Aorta (tissue), 5 donors: ENCODE data around the gene ALOX12B. TPM values are rescaled to one million over a fixed set of nuclear protein-coding genes. Genes with fewer than 3 reads are reported as not detected.
"Not testable (repeated sequence)": the region's sequence is repeated elsewhere in the genome, so short reads cannot be mapped to it uniquely, and the experiment has no call there.

Source experiments
- ATAC-seq: fragments of 200-7000 bp; cut with Tn5 transposase; one replicate; pipeline ENCODE4 v1.9.1; 2022; ENCODE audit warnings: moderate library complexity; ENCODE audit not compliant: low FRiP score
- DNase-seq, 2 donors: peaks; one replicate each; pipeline ENCODE4 v3.0.0-alpha.2; 2020
- H3K27ac ChIP-seq, 2 donors: one replicate each; pipeline ENCODE4 v1.5.1; 2013; ENCODE audit warnings: low read length in 2 of 2, mild to moderate bottlenecking in 2 of 2, moderate library complexity in 2 of 2, control low read depth in 1 of 2, inconsistent platforms in 1 of 2, low read depth in 1 of 2
- H3K27me3 ChIP-seq, 2 donors: one replicate each; pipeline ENCODE4 v1.6.1; 2013; ENCODE audit warnings: control low read depth in 1 of 2, low read length in 1 of 2, mild to moderate bottlenecking in 1 of 2, moderate library complexity in 1 of 2; ENCODE audit not compliant: insufficient read depth in 2 of 2, control insufficient read depth in 1 of 2
- H3K36me3 ChIP-seq, 2 donors: one replicate each; pipeline ENCODE4 v1.6.1; 2013; ENCODE audit warnings: control low read depth in 1 of 2, low read length in 1 of 2, mild to moderate bottlenecking in 1 of 2; ENCODE audit not compliant: insufficient read depth in 2 of 2, control insufficient read depth in 1 of 2
- H3K4me1 ChIP-seq, 2 donors: one replicate each; pipeline ENCODE4 v1.6.1; 2013; ENCODE audit warnings: low read length in 2 of 2, control low read depth in 1 of 2, mild to moderate bottlenecking in 1 of 2, moderate library complexity in 1 of 2; ENCODE audit not compliant: insufficient read depth in 2 of 2, control insufficient read depth in 1 of 2
- H3K4me3 ChIP-seq, 2 donors: one replicate each; pipeline ENCODE4 v1.5.1; 2013; ENCODE audit warnings: low read length in 2 of 2, control low read depth in 1 of 2, mild to moderate bottlenecking in 1 of 2
- H3K9me3 ChIP-seq: one replicate; pipeline ENCODE4 v1.6.1; 2013; ENCODE audit warnings: mild to moderate bottlenecking, low read length; ENCODE audit not compliant: control insufficient read depth
- WGBS, 2 donors: extraction: QIAGEN DNeasy Blood & Tissue Kit; methylation state at CpG; one replicate each; pipeline ENCODE4 v1.1.7; 2013; 5-methylcytosine and 5-hydroxymethylcytosine counted together
- intact Hi-C, 2 donors: fragments of 100-400 bp; cut with DNase I; formaldehyde crosslinking; loops; one replicate each; pipeline versions ENCODE4 v1.14.2 to v1.15.0; 2022
- polyA plus RNA-seq, 2 donors: library from polyadenylated mRNA; stranded (reverse); fragments of 200-250 nt; gene quantifications; one replicate each; pipeline ENCODE4 v1.2.3, GENCODE V29; 2013
- total RNA-seq, 2 donors: library from RNA; stranded (reverse); fragmentation: NEBNext Ultra II Directional; extraction: Animal tissue kit (Norgen Biotek cat#: 25700); gene quantifications; one replicate each; pipeline ENCODE4 v1.2.1, GENCODE V29; 2021
- donor health status: healthy with polysubstance abuse.
- donor health status: Bipolar disorder and iron deficiency.
- donor health status: DM: no; HTN: no; CAD: no.
- donor health status: DM: no; HTN: no; CAD: no.
- donor health status: DM: yes; HTN: yes; CAD: no.

Gene ALOX12B
- total and polyA plus RNA-seq, 4 donors, result 0.25 TPM; not detected in 3

DNA sequence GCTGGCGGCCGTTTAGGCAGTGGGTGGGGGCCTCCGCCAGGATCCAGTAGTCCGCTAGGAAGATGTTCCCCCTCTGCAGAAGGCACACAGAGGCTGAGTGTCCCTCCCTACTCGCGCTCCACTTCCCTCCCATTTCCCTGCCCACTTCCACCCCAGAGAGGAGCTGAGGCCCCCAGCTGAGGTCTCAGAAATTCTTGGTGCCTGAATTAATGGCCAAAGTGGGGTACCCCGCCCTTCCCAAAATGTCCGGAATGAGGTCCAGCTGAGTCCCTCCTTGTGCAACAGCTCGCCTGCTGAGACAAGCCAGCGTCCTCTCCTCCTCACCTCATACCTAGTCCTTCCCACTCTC, 22.9 kb upstream of the ALOX12B start:
- intact Hi-C loops, result loop anchor here in 1 of 2 donors (10.0 kb wide), 1 partner anchor 46 kb away; no protein-coding TSS in a partner anchor
- Histone ChIP-seq H3K27me3 (peaks cover 0 to 4% of the 10 kb centered on the region in 2 donors), H3K4me3 (no peak overlapping the region), H3K27ac (no peak overlapping the region), H3K4me1 (no peaks in the 10 kb centered on the region), H3K36me3 (no peaks in the 10 kb centered on the region), H3K9me3 (no peaks in the 10 kb centered on the region)
- DNase-seq, result no peak
- no peak for ATAC-seq
- WGBS, 2 donors, result 30 to 34% methylated on average over 10 of the region's 10 CpGs

DNA sequence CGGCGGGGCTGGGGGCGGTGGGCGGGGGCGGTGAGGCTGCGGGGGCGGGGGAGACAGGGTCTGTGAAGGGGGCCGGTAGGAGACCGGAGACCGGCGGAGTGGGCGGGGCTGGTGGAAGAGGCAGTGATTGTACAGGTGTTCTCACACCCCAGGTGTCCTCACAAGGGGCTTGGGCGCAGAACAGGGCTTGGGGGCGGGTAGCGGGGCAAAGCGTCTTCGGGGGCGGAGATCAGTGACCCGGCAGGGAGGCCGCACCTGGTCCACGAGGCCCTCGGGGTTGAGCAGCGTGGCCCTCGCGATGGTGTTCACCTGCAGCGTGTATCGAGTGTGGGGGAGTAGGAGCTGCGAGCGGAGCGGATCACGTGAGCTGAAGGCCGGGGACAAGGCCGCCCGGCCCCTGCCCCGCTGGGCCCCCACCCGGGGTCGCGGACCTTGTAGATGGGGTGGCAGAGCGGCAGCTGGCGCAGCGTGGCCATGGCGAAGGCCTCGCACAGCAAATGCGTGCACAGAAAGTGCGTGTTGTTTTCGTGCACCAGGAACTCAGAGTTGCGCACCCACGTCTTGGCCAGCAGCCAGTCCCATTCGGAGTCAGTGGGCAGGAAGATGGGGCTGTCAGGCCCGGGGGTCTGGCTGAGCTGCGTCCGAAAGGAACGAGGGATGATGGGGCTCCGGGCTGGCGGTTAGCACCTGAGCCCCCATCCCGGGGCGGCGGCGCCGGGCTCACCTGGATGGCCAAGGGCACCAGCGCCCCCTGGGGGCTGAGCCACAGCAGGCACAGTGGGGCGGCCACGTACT, 22.3 kb upstream of the ALOX12B start:
- H3K27me3 ChIP-seq, result peaks cover 0 to 4% of the 10 kb centered on the region in 2 donors
- 8 to 9% methylated on average over 58 to 63 of the region's 63 CpGs for WGBS, 2 donors
- H3K9me3 ChIP-seq, result no peaks in the 10 kb centered on the region
- H3K4me3 ChIP-seq, result no peak overlapping the region
- DNase-seq (peak; percentile 69 to 86), ATAC-seq (peak; percentile 69)
- intact Hi-C loops, result loop anchor here in 1 of 2 donors (10.0 kb wide), 1 partner anchor 45 kb away; no protein-coding TSS in a partner anchor
- H3K4me1 ChIP-seq, result no peaks in the 10 kb centered on the region
- no peaks in the 10 kb centered on the region for H3K36me3 ChIP-seq
- no peak overlapping the region for H3K27ac ChIP-seq

DNA sequence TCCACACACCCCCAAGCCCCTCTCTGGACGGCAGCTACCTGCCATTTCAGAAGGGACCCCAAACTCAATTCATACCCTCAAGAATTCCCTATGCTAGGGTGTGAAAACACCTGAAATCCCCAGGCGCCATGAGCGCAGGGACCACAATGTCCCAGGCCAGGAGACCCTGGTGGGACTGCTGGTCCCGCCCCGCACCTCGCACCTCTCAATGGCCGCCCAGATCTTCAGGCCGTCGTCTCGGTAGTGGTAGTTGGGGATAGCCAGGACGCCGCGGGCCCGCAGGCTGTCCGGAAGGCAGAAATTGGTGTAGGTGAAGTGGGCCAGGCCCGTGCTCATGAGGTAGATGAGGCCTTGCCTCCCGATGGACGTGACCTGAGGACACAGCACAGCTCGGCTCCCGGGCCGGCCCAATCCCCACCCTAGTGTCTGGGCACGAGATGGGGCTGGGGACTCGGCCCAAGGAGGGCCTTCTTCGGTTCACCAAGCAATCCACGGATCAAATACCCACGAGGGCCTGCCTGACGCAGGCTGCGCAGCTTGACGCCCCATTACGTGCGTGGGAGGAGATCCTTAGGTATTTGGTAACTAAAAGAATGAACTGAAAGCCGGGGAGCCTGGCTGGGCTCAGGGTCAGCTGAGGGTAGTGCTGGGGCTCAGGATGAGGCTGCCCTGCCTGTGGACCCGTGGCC, 21.6 kb upstream of the ALOX12B start:
- intact Hi-C loops, result no loop called here
- H3K9me3 ChIP-seq, result no peaks in the 10 kb centered on the region
- no peaks in the 10 kb centered on the region for H3K36me3 ChIP-seq
- no peak overlapping the region for H3K27ac ChIP-seq
- H3K4me3 ChIP-seq, result no peak overlapping the region
- WGBS, 2 donors, result 83 to 84% methylated on average over 33 of the region's 33 CpGs
- no peaks in the 10 kb centered on the region for H3K4me1 ChIP-seq
- no peak for DNase-seq
- H3K27me3 ChIP-seq, result peaks cover 0 to 4% of the 10 kb centered on the region in 2 donors
- peak; percentile 24 for ATAC-seq

DNA sequence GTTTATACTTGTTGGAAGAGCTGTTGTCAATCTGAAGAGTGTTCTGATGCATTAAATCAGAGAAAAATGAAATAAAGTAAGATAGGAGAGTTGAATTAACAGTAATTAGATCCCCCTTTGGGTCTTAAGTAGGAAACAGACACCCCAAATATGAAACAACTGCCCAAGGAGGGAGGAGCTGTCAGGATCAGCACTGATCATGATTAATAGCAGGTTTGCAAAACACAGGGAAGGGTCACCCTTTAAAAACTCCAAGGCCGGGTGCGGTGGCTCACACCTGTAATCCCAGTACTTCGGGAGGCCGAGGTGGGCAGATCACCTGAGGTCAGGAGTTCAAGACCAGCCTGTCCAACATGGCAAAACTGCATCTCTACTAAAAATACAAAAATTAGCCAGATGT, 19.5 kb upstream of the ALOX12B start:
- H3K36me3 ChIP-seq, DNase-seq, ATAC-seq, intact Hi-C loops, H3K27ac ChIP-seq, H3K9me3 ChIP-seq, H3K4me3 ChIP-seq, H3K4me1 ChIP-seq, H3K27me3 ChIP-seq: not testable (repeated sequence)
- 89 to 93% methylated on average over 4 of the region's 4 CpGs for WGBS, 2 donors

DNA sequence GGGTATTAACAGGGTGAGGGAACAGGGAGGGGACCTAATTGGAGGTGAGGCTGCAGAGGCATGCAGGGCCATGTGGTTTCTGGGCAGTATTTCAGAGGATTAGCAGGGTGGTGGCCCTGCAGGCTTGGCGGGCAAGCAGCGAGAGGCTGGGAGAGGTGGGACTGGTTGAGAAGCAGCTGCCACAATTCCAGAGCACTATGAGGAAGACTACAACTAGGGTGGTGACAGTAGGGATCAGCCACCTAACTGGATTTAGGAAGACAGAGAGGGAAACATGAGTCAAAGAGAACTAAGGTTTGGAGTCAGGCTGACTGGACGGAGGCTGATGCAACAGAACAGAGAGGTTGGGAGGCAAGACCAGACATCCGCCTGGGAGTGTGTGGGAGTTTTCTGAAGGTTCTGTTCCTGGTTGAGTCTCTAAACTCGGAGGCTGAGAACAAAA, 18.5 kb upstream of the ALOX12B start:
- intact Hi-C loops, result no loop called here
- no peaks in the 10 kb centered on the region for H3K27me3 ChIP-seq
- H3K27ac ChIP-seq, result no peak overlapping the region
- ATAC-seq, result no peak
- no peaks in the 10 kb centered on the region for H3K9me3 ChIP-seq
- no peak for DNase-seq
- 74 to 77% methylated on average over 5 of the region's 5 CpGs for WGBS, 2 donors
- no peak overlapping the region for H3K4me3 ChIP-seq
- no peaks in the 10 kb centered on the region for H3K4me1 ChIP-seq
- no peaks in the 10 kb centered on the region for H3K36me3 ChIP-seq

DNA sequence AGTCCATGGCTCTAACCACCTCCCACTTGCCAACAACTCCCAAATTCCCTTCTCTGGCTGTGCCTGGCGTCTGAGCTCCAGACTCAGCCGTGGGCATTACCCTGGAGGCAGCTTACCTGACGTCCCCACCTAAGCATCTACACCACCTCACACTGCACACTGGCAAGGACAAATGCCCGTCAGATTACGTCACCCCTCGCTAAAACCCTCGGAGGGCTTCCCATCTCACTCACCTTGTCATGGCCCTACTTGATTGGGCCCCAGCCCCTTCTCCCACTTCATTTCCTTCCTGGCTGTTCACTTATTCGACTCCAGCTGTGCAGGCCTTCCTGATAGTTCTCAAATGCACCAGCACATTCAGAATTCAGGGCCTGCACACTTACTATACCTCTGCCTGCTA, 17.4 kb upstream of the ALOX12B start:
- Histone ChIP-seq H3K27me3 (no peaks in the 10 kb centered on the region), H3K9me3 (no peaks in the 10 kb centered on the region), H3K27ac (no peak overlapping the region), H3K36me3 (no peaks in the 10 kb centered on the region), H3K4me3 (no peak overlapping the region), H3K4me1 (no peaks in the 10 kb centered on the region)
- intact Hi-C loops, result no loop called here
- ATAC-seq, result no peak
- no peak for DNase-seq
- 85 to 86% methylated on average over 8 of the region's 8 CpGs for WGBS, 2 donors

DNA sequence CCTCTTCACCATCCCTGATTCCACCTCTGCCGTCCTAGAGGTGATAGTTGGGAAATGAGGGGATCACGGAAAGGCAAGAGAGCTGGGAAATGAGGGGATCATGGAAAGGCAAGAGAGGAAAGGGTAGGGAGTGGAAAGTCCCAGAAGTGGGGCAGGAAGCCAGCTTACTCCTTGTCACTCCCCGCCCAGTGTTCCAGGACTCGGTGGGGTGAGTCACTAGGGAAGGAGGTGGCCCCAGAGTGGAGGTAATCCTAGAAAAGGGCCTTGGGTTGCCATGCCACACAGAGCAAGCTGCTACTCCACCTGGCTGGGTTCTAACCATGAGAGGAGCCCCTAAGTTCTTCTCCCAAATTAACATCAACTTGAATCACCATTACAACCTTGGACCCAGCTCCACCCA, 16.0 kb upstream of the ALOX12B start:
- 76 to 78% methylated on average over 4 of the region's 4 CpGs for WGBS, 2 donors
- no peak for DNase-seq

DNA sequence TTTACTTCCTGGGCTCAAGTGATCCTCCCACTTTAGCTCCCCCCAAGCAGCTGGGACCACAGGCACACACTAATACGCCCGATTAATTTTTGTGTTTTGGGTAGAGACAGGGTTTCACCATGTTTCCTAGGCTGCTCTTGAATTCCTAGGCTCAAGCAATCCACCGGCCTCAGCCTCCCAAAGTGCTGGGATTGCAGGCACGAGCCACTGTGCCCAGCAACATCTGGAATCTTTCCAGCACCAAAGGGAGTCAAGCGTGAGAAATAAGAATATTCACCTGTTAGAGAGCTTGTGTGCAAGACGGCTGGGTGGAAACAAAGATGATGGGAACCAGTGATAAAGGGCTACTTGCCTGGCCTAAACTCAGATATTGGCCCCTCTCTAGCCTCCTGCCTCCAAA, 14.2 kb upstream of the ALOX12B start:
- Histone ChIP-seq H3K27ac (no peak overlapping the region), H3K4me3 (no peak overlapping the region), H3K4me1 (no peaks in the 10 kb centered on the region), H3K27me3 (no peaks in the 10 kb centered on the region), H3K9me3 (no peaks in the 10 kb centered on the region), H3K36me3 (no peaks in the 10 kb centered on the region)
- ATAC-seq, result no peak
- intact Hi-C loops, result no loop called here
- DNase-seq, result no peak
- WGBS, 2 donors, result 69 to 72% methylated on average over 6 of the region's 6 CpGs

More for the DNA sequence above, 16.0 kb upstream of the ALOX12B start:
- H3K4me3 ChIP-seq, result no peak overlapping the region
- H3K9me3 ChIP-seq, result no peaks in the 10 kb centered on the region
- H3K27ac ChIP-seq, result no peak overlapping the region
- no peak for ATAC-seq
- no peaks in the 10 kb centered on the region for H3K4me1 ChIP-seq
- no peaks in the 10 kb centered on the region for H3K36me3 ChIP-seq
- intact Hi-C loops, result no loop called here
- no peaks in the 10 kb centered on the region for H3K27me3 ChIP-seq

DNA sequence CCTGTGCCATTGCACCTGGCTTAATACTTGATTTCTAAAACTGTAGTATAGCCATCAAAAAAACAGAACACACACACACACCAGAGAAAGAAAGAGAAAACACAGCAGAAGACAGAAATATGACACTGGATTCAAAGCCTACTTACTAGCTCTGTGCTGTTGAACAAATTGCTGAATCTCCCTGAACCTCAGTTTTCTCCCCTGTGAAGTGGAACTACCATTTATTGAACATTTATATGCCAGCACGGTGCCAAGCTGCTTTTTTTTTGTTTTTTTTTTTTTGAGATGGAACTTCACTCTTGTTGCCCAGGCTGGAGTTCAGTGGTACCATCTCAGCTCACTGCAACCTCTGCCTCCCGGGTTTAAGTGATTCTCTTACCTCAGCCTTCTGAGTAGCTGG, 13.2 kb upstream of the ALOX12B start:
- 83 to 85% methylated on average over 2 of the region's 2 CpGs for WGBS, 2 donors
- intact Hi-C loops, result no loop called here
- no peak overlapping the region for H3K4me3 ChIP-seq
- DNase-seq (no peak), ATAC-seq (no peak)
- H3K9me3 ChIP-seq, result no peaks in the 10 kb centered on the region
- H3K27me3 ChIP-seq, result no peaks in the 10 kb centered on the region
- no peaks in the 10 kb centered on the region for H3K36me3 ChIP-seq
- H3K27ac ChIP-seq, result no peak overlapping the region
- no peaks in the 10 kb centered on the region for H3K4me1 ChIP-seq
